Measurements from ENCODE around the gene PDE6D. TPM values are rescaled to one million over a fixed set of nuclear protein-coding genes. Genes with fewer than 3 reads are reported as not detected.

Gene PDE6D
- total and polyA plus RNA-seq, 2 experiments from 2014 or later = 47.3 to 64.8 TPM

DNA sequence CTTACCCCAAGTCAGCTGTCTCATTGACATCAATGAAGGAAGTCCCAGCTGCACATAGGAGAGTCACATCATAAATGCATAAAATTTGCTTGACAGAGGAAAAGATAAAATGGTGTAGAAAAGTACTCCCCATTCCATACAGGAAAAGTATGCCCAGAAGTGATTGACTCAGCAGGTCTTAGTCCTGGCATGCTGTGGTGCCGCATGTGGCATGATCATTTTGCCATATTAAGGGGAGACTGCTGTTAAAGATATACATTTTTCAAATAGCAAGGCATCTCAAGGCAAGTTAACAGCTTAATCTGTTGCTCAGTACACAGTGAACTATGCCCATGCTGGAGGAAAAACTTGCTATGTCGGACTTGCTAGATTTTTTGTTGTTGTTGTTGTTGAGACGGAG, 13.3 kb upstream of the PDE6D start:
- Histone ChIP-seq H3K4me3 (no peak overlapping the region), H3K36me3 (peaks cover 21% of the 10 kb centered on the region), H3K27me3 (no peaks in the 10 kb centered on the region), H3K4me1 (ENCODE audit: low read depth) (no peaks in the 10 kb centered on the region), H3K9me3 (ENCODE audit: low read depth) (no peaks in the 10 kb centered on the region), H3K27ac (no peak overlapping the region)
- TF ChIP-seq, protein P1, sequence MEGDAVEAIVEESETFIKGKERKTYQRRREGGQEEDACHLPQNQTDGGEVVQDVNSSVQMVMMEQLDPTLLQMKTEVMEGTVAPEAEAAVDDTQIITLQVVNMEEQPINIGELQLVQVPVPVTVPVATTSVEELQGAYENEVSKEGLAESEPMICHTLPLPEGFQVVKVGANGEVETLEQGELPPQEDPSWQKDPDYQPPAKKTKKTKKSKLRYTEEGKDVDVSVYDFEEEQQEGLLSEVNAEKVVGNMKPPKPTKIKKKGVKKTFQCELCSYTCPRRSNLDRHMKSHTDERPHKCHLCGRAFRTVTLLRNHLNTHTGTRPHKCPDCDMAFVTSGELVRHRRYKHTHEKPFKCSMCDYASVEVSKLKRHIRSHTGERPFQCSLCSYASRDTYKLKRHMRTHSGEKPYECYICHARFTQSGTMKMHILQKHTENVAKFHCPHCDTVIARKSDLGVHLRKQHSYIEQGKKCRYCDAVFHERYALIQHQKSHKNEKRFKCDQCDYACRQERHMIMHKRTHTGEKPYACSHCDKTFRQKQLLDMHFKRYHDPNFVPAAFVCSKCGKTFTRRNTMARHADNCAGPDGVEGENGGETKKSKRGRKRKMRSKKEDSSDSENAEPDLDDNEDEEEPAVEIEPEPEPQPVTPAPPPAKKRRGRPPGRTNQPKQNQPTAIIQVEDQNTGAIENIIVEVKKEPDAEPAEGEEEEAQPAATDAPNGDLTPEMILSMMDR (IDR thresholded peaks at IDR 0.05; ENCODE audit: low read depth, low read length) = no peak
- no peak for DNase-seq (ENCODE audit: low read depth in 1 of 2, low spot score in 1 of 2)

DNA sequence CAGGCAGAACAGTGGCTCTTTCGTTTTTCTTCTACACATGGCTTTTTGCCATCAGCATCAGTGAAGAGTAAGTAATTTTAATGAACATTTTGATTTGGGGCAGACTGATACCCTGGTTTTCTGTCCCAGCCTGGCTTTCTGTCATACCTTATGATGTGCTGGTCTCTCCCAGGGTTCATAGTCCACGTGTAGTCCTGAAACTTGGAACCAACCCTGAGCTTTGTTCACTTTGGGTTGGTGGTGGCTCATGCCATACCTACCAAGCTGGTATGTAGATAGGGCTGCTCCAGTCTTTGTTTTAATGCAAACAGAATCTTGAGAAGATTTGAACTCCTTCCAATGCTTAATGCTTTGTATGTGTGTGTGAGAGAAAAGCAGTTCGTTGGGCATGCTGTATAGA, 10.0 kb upstream of the PDE6D start:
- Histone ChIP-seq H3K27ac (no peak overlapping the region), H3K27me3 (no peaks in the 10 kb centered on the region), H3K9me3 (ENCODE audit: low read depth) (no peaks in the 10 kb centered on the region), H3K4me1 (ENCODE audit: low read depth) (peaks cover 7% of the 10 kb centered on the region), H3K36me3 (peaks cover 7% of the 10 kb centered on the region), H3K4me3 (no peak overlapping the region)
- DNase-seq (ENCODE audit: low read depth in 1 of 2, low spot score in 1 of 2) = no peak
- TF ChIP-seq, protein P1 (IDR thresholded peaks at IDR 0.05; ENCODE audit: low read depth, low read length) = no peak

DNA sequence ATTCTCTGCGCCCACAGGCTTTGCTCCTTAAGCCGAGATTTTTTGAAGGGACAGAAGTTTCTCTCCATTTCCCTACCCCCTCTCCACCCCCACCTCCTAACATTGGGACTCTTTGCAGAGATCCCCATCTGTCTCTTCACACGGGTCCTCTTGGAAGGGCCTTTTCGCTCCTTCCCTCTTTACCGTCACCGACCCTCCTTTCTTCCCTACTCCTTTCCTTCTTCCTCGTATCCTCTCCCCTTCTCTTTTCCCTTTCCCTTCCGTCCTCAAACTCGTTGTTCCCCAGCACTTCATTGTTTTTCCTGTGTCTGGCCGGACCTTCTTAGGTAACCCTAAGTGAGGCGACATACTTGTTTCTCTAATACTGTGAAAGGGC, 5.8 kb upstream of the PDE6D start:
- H3K4me1 ChIP-seq (ENCODE audit: low read depth) = peaks cover 11% of the 10 kb centered on the region
- DNase-seq (ENCODE audit: low read depth in 1 of 2, low spot score in 1 of 2) = no peak
- no peaks in the 10 kb centered on the region for H3K27me3 ChIP-seq
- peak overlapping the region; percentile 86 for H3K27ac ChIP-seq
- TF ChIP-seq, protein P1 (IDR thresholded peaks at IDR 0.05; ENCODE audit: low read depth, low read length) = no peak
- peak overlapping the region; percentile 68 for H3K4me3 ChIP-seq
- no peaks in the 10 kb centered on the region for H3K9me3 ChIP-seq (ENCODE audit: low read depth)
- H3K36me3 ChIP-seq = no peaks in the 10 kb centered on the region

DNA sequence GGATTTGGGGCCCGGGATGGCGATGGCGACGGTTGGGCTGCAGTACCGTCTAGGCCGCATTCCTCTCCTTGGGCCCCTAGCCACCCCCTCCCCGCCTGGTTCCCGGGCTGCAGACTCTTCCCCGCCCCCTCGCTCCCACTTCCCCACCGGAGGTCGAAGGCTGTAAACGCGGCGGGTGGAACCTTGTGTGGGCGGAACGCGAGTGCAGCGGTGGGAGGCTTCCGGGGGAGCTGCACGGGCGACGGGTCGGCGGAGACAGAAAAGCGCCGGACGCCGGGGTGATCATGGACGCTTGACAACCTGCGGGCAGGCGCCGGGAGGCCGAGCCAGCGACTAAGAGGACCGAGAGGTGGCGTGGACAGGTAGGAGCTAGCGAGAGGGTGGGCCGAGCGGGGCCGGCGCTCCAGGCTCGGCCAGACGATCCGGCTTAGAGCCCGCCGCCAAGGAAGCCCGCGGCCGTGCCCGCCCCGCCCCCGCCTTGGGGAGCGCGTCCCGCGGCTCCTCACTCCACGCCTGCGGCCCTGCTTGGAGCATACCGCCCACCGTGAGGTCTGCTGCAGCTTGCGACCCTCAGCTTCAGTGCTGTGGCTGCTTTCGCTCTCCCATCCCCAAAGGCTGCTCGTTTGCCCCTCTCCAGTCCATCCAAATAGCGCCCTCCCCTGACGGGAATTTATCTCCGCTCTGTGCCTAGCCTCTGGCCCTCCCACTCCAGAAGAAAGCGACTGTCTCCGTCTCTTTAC, 5.3 kb upstream of the PDE6D start, which contains the start of gene COPS7B:
TSS of gene COPS7B (plus strand) at position 269 of the 740 bp plus-strand sequence. CDS start 2,126 bp downstream, outside the sequence.
- peak within 1 kb of the TSS; percentile 68 for H3K4me3 ChIP-seq
- peaks cover 11% of the 10 kb centered on the region for H3K4me1 ChIP-seq (ENCODE audit: low read depth)
- no peaks in the 10 kb centered on the region for H3K36me3 ChIP-seq
- TF ChIP-seq, protein P1 (IDR thresholded peaks at IDR 0.05; ENCODE audit: low read depth, low read length) = peak; percentile 52
- H3K9me3 ChIP-seq (ENCODE audit: low read depth) = no peaks in the 10 kb centered on the region
- H3K27me3 ChIP-seq = no peaks in the 10 kb centered on the region
- peak; percentile 89 to 93 for DNase-seq (ENCODE audit: low read depth in 1 of 2, low spot score in 1 of 2)
- H3K27ac ChIP-seq = peak within 1 kb of the TSS; percentile 86

DNA sequence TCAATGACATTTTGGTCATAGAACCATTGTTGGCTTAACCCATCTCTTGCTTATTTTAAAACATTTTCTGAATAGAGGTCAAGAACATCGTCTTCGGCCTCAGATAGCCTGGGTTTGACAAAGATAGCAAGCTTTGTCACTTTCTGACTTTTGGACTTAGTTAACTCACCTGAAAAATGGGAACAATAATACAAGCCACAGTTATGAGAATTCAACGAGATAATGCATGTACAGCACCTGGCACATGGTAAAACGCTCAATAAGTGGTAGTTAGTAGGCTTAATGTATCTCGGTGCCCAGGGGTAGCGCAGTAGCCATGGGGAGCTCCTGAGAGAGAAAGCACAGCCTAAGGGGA, 4.7 kb upstream of the PDE6D start:
- no peaks in the 10 kb centered on the region for H3K36me3 ChIP-seq
- H3K4me1 ChIP-seq (ENCODE audit: low read depth) = peaks cover 11% of the 10 kb centered on the region
- TF ChIP-seq, protein P1 (IDR thresholded peaks at IDR 0.05; ENCODE audit: low read depth, low read length) = no peak
- H3K9me3 ChIP-seq (ENCODE audit: low read depth) = no peaks in the 10 kb centered on the region
- no peaks in the 10 kb centered on the region for H3K27me3 ChIP-seq
- H3K27ac ChIP-seq = peak overlapping the region; percentile 86
- peak overlapping the region; percentile 68 for H3K4me3 ChIP-seq
- DNase-seq (ENCODE audit: low read depth in 1 of 2, low spot score in 1 of 2) = no peak
